GM18870 (cell line): ENCODE results near the gene STK35.

Experiments
- ATAC-seq: cut with Tn5 transposase; IDR thresholded peaks from one replicate; pipeline ENCODE4 v1.9.1; 2021; ENCODE audit warnings: moderate library complexity; ENCODE audit not compliant: unreplicated experiment

Gene STK35

DNA sequence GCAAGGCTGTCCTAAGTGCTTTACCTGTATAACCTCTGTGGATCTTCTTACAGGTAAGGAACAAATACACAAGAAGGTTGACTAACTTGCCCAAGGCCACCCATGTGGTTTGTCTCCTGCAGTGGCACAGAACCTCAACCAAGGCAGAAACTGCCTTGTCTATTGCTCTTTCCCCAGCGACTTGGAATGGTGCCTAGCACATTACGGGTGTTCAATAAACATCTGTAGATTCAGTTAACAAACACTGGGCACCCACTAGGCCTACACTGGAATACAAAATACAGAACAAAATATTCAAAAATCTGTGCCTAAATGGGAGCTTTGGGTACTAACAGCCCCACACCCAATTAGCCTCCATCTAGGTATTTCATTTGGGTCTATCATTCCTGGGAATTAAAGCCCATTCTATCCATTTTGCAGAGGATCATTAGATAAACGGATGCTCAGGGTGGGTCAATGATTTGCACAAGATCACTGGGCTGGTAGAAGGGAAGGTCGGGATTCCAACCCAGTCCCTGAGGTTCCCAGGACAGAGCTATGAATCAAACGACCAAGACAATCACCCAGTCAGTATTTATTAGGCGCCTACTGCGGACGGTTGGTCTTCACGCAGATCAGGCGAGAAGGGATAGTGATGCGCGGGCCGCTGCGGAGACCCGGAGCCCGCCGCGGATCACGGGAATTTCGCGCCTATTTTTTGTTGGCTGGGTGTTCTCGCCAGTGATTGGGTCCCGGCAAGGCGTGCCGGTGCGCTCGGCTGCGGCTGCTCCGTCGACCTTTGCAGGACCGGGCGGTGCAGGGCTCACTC is at the start of gene STK35:
Gene STK35, plus strand, starts transcription at position 771 of the 808 bp plus-strand sequence. CDS start 55 bp downstream, outside the sequence.
- ATAC-seq: peak; percentile 39

DNA sequence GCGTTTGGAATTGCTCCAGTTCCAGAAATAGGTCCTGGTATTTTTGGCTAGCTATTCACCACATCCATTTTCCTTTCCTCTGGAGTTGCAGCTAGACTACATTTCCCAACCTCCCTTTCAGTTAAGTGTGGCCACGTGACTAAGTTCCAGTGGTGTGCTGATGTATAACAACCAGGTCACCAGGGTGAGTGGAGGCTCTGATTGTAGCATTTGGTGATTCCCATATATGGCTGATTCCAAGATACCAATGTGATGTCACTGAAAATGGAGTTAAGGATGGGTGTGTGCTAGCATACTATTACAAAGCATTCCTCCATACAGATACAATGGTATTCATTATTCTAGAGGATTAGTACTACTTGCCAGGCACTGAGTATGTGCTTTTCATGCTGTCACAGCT is 49.7 kb upstream of the STK35 start:
- ATAC-seq: no peak

DNA sequence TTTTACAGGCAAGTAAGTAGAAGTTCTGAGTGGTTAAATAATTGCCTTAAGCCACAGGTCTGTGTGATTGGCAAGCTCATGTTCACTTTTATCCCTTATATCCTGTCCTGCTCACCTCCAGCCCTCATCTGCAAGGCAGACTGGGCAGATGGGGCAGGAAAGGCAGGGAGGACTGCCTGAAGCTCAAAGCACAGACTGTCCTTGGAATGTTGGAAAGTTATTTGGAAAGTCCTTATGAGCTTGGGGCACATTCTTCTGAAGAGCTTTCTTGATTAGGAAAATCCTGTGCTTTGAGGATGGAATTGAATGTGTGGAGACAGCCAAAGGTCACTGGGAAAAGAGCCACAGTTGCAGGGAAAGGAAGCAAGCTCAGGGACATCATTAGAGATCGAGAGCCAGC is 48.9 kb upstream of the STK35 start:
- no peak for ATAC-seq

DNA sequence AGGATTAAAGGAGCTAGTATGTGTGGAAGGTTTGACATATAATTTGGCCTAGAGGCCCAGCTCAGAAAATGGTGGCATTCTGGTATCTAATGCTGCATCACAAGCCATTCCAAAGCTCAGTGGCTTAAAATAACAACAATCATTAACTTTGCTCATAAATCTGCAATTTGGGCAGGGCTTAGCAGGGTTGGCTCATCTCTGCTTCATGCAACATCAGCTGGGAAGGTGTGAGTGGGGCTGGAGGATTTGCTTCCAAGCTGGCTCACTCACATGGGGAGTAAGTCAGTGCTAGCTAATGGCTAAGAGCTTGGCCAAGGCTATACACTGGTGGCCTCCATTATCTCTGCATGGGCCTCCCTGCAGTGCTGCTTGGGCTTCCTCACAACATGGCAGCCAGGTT is 48.0 kb upstream of the STK35 start:
- no peak for ATAC-seq

DNA sequence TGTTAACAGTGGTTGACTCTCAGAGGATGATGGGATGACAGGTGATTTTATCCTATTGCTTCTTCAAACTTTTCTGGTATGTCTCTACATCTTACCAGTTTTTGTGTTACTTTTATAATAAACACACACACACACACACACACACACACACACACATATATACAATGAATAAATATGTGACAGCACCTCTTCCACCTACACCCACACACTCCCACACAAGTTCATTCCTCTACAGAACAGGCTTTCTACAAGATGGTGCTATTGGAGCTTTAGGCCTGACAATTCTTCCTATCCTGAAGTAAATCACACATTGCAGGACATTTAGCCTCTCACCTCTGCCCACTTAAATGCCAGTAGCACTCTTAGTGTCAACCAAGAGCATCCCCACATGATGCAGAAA is 46.7 kb upstream of the STK35 start:
- ATAC-seq: no peak

DNA sequence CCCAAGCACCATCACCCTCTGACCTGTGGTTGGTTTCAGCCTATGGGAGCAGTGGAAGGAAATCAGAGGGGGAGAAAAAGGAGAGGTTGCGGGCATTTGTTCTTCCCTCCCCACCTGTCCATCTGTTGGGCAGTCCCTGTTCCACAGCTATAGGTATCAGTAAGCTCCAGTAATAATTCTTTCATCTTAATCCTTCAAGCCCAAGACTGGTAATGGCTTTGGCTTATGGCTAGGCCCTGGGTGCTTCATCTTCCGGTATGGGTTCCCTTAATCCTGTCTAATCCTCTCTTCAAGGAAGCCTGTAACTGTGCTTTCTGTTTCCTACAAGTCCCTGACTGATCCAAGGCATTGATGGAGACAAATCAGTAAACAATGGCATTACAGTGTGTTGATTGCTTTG is 42.2 kb upstream of the STK35 start:
- ATAC-seq: no peak

DNA sequence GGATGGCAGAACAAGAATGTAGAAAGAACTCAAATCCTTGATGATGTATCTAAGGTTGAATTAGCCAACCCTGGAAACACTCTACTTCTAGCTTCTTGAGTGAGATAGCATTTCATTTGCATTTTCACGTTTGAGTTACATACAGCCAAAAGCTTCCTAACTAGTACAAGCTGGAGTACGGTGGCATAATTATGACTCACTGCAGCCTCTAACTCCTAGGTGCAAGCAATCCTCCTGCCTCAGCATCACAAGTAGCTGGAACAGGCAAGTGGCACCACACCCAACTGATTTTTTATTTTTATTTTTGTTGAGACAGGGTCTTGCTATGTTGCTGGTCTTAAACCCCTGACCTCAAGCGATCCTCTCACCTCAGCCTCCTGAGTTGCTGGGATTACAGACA is 36.5 kb upstream of the STK35 start:
- ATAC-seq: no peak

DNA sequence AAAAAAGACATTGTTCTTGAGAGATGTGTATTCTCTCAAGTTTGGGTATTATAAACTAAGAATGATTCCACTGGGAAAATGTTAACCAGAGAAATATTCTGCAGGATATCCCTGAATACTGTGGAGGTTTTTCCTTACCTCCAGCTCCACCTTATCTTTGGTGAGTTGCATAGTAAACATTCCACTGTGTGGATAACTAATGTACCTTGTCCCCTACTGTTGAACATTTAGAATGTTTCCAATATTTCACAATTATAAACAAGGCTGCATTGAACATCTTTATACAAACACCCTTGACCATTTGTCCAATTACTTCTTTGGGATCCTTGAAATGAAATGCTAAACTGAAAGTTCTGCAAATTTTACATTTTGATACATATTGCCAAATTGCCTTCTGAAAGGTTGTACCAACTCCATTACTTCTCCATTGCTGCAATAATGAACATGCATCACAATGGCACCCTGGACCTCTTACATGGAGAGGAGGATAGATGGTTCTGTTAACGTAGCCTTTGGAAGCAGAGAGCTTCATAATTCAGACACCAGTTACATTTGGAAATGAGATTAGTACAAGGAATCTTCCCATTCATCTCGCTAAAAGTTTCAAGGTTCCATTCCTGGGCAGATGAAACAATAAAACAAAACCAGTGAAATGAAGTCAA is 35.0 kb upstream of the STK35 start:
- no peak for ATAC-seq

DNA sequence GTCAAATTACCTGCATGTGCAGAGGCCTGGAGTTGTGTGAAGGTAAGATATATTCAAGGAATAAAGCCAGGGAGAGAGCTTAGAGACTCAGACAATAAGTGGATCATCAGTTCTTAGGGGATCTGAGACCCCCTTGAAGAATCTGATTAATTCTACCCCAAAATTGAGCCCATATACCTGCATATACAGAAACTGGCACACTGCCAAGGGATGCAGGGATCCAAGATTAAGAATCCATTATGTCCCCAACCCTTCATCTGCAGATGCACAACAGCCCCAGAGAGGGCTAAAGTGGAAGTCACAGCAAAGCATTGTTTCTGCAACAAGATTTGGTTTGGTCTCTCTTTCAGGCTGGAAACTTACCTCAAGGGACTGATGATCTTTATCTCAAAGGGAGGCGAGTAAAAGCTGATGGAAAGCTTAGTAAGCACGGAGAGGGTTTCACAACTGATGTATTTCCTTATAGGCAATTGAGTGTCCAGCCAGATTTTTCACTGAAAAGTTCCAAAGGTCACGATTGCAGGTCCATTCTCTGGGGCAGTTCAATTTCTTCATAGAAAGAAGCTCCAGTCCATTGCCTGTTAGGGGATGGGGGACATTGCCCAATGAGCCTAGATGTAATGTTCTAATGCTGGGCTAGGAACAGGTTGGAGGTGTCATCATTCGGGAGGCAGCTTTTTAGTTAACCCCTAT is 20.9 kb upstream of the STK35 start:
- no peak for ATAC-seq

DNA sequence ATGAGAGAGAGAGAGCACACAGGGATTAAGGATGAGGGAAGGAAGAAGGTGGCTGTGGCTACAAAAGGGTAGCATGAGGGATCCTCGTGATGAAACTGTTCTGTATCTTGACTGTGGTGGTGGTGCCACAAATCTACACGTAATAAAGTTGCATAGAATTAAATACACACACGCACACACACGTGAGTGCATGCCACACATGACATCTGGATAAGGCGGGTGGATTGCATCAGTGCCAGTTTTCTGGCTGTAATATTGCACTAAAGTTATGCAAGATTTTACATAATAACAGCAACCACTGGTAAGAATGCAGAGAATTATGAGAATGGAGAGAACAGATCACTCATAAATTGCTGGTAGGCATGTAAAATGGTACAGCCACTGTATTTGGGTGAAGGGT is 16.9 kb upstream of the STK35 start:
- ATAC-seq: no peak

DNA sequence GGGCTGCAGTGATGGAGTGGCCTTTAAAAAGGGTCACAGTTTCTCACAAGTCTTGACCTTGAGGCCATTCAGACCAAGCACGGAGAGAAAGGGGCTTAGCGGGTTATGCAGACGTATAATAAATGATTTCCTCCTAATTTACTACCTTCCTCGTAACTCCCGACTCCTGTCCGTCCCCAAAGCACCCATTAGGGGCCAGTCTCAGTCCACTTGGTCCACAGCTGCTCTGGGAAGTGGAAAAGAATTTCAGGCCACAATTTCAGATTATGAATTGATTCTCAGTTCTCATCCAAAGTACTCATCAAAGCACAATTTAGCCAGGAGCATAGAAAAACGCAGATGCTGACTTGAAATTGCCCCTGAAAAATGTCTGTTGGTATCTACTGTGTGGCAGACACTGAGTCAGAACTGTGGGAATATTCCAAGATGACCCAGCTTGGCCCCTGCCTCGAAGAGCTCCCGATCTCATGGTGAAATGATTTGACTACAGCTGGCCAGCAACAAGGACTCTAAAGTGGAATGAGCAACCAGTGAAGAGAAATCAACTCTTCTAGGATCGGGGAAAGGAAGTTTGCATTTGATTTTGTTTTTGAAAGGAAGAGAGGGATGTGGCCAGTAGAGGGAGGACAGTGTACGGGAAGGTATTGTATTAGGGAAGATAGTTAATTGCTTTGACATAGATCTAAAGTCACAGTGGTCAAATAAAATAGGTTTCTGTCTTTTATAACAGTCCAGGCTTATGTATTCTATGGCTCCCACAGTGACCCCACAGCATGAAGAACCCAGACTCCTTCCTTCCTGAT is 15.2 kb upstream of the STK35 start:
- no peak for ATAC-seq

DNA sequence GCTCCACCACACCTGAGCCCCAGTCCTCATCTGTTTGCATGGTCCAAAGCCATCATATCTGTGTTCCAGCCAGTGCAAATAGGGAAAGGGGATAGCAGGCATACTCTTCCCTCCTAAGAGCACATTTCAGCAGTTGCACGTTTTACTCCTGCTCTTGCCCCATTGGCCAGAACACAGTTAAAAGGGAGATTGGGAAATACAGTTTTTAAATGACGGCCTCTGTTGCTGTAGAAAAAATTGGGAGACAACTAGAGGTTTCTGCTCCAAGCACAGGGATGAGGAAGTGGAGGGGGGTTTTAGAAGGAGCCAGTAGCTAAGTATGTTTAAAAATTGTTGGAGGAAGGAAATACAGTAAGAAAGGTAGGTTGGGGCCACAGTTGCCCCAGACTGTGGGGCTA is 14.6 kb upstream of the STK35 start:
- ATAC-seq: no peak

DNA sequence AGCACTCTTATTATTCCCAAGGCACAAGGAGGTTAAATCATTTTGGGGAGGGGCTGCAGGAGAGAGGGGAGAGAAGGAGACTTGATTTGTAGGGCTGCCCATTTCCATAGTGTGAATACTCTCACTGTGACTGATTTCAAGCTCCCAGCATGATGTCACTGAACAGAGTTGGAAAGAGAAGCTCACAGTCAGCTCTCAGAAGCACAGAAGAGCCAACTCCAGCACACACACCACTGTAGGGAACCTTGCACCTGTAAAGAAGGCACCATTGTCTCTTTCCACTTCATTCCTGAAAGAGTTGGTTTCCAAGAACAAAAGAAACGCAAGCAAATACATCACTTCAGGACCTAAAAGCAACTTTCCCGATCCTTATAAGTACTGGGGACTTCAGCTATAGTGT is 12.7 kb upstream of the STK35 start:
- no peak for ATAC-seq

DNA sequence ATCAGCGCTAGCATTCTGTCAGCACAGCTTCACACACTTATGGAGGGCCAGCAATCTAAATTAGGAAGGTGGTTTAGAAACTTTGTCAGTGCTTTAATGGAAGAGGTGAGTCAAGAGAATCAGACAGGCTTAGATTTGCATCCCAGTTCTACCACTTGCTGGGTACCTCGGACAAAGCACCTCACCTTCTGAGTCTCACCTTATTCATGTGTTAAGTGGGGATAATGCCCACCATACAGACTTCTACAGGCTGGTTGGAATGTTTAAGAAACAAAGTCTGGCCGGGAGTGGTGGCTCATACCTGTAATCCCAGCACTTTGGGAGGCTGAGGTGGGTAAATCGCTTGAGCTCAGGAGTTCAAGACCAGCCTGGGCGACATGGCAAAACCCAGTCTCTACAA is 12.2 kb upstream of the STK35 start:
- no peak for ATAC-seq

DNA sequence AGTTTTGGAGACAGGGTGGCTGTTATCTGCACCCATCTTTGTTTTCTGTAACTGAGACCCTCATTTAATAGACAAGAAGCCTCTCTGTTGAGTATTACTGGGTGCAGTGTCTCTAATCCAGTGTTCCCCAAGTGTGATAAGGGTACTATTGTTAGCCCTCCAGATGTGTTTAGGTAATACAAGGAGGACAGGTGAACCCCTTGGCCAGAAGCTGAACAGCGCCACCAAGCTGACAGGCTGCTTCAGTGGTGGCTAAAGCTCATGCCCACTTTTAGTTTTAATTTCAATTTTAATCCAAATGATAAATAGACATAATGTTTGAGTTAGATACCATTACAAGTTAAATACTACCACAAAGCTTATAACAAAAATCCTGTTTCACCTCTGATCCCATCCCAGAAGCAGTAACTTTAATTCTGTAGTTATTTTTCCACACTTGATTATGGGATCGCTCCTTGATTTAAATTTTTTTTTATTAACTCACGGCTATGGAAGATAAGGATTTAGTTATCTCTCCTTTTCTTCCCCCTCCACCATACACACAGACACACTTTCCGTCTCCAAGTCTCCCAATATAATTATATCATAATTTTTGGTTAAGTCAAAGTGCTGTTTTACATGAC is 8.4 kb upstream of the STK35 start:
- ATAC-seq: no peak

DNA sequence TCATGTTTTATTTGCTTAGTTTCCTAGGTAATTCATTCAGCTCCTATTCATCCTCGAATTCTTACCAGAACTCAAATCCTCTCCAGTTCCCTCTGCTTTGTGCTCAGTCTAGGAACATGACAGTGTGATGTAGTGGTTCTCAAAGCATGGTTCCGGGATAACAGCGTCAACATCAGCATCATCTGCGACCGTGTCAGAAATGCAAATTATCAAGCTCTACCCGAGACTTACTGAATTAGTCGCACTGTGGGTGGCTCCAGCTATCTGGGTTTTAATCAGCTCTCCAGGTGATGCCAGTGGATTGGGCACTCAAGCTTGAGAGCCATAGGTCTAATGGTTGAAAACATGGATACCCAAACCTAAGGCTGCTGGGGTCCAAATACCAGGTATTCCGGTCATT is 7.7 kb upstream of the STK35 start:
- no peak for ATAC-seq

DNA sequence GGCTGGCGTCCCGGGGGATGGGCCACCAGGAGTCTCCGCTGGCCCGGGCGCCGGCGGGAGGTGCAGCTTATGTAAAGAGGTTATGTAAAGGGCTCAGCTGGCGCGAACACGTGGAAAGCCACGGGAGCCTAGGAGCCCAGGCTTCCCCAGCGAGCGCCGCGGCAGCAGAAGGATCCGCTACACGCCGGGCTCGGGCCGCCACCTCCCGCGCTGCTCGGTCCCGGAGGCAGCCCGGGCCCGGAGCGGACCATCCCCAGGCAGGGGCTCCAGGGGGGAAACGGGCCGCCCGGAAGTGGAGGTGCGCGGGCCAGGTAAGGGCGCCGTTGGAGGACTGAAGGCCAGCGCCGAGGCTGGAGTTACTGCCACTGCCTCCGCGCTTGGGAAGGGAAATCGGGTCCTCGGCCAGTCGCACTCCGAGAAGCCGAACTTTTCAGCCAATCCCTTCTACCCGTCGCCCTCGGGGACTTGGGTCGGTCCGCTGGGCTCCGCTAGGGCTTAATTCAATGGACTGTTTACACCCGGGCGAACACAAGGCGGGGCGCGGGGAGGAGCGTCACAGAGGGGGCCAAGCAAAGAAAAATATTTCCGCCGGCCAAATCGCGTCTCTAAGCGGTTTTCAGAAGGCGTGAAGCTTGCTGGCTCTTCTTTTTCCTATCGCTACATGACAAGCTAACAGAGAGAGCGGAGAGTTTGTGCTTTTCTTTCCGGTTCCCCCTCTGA is 398 bp downstream of the STK35 start:
- ATAC-seq: peak; percentile 62

DNA sequence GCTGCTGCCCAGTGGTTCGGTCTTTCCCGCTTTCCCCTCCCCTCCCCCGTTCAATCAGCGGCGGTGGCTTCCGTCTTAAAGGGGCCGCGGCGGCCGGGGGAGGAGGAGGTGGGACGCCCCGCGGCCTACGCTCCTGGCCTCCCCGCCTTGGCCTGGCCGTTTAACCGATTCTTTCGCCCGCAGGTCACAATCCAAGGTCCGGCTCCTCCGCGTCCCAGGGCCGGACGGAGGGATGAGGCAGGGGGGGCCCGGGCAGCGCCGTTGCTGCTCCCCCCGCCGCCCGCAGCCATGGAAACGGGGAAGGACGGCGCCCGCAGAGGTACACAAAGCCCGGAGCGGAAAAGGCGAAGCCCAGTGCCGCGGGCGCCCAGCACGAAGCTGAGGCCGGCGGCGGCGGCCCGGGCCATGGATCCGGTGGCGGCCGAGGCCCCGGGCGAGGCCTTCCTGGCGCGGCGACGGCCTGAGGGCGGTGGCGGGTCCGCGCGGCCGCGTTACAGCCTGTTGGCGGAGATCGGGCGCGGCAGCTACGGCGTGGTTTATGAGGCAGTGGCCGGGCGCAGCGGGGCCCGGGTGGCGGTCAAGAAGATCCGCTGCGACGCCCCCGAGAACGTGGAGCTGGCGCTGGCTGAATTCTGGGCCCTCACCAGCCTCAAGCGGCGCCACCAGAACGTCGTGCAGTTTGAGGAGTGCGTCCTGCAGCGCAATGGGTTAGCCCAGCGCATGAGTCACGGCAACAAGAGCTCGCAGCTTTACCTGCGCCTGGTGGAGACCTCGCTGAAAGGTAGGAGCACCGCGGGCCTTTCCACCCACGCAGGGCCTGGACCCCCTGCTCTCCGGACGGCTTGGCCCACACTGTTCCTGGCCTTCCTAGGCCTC is 1.2 kb downstream of the STK35 start:
- ATAC-seq: peak; percentile 55

DNA sequence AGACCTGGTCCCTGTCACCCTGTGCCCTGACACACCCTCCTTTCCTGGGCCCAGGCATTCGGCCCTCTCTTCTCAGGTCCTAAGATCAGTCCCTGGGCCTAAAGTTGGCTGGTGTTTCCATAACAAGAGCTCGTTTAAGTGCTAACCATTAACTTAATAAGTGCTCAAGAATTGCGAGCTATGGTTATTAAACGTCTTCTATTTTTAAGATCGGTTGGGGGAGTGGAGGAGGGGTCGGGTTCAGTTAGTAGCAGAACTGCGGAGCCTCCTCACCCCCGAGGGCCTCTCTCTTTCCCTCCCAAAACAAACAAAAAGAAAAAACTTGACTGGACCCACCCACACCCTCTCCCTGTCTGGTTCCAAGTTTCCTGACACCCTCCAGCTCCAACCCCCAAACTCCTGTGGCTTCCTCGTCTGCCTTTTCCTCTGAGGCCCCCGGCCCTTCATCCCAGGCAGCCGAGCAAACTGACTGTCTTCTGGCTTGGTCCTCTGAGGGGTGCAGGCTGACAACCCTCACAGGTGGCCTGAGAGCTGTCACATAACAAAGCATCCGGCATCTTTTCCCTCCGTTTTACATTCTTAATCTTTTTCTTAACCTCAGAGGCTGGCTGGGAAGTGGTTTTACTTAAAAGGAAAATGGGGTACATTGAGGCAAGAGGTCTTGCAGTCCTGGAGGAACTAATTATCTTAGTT is 2.0 kb downstream of the STK35 start:
- no peak for ATAC-seq
